HG02610 (cell line): ENCODE measurements around the gene XYLT1.

Experiments
- ATAC-seq: cut with Tn5 transposase; IDR thresholded peaks from one replicate; pipeline ENCODE4 v1.9.1; 2021; ENCODE audit warnings: mild to moderate bottlenecking, moderate library complexity; ENCODE audit not compliant: unreplicated experiment

The XYLT1 gene

DNA sequence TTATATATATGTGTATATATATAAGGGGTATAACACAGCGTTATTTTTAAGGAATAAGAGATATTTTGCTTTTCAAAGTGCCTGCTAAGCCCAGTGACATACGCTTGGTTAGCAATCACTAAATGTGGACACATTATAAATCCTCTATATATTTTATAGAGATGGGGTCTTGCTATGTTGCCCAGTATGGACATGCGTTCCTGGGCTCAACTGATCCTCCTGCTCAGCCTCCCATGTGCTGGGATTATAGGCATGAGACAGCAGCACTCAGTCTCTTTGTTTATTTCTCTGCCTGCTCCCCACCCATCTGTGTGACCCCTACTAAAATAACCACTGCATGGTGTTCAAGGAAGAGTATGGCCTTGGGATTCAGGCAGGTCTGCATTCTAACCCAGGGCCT, 63.4 kb downstream of the XYLT1 start:
- no peak for ATAC-seq

DNA sequence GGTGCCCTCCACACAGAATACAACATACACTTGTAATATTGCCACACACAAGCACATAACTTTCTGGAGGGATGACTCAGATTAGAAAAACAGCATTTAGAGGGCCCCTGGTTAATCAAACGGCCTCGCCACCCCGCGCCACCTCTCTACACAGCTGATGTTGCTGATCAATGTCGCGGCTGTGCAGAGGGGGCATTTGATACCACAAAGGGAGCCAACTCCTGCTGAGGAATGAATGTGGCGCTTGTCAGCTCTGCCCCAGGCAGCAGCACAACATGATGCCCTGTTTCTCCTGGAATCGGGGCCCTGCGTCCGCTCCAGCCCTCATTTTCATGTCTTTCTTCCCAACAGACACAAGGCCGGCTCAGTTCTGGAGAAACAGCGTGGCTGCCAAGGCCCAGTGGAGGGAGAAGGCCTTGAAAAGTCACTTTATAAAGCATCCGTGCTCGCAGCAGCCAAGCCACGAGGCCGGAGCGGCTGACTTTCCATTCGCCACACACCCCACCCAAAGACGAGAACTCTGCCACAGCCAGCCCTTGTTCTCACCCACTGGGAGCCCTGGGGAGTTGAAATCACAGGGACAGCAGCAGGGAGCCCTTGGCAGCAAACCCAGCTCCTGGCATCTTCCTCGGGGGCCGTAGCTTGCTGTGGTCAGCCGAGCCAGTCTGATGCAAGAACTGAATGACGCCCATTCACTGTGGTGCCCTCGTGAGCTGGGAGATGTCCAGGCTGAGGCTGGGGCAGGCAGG, 65.6 kb downstream of the XYLT1 start:
- ATAC-seq, result no peak

DNA sequence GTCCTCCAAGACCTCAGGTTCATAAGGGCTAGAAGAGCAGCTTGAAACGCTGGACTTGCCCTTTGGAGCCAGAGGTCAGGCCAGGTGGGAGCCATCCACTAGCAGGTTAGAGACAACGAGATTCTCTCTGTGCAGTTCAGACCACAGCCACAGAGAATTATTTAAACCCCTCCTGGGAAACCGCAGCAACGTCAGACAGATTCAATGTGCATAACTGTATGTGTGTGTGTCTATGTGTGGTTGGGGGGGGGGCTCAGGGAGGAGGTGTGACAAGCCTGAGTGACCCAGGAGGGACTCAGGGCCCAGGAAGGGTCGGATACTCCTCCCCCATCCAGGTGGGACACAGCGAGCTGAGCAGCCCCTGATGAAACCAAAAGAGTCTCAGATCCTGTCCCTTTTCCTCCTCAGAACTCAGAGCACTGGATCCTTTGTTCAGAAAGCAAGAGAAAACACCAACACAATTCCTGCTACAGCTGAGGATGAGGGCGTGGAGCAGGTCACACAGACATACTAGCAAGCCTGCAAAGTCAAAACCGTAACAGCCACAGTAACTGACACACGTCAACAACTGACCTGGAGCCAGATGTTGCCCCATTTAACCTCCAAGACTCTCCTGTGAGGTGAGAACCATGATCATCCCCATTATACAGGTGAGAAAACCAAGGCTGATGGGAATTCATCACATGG, 66.8 kb downstream of the XYLT1 start:
- no peak for ATAC-seq

DNA sequence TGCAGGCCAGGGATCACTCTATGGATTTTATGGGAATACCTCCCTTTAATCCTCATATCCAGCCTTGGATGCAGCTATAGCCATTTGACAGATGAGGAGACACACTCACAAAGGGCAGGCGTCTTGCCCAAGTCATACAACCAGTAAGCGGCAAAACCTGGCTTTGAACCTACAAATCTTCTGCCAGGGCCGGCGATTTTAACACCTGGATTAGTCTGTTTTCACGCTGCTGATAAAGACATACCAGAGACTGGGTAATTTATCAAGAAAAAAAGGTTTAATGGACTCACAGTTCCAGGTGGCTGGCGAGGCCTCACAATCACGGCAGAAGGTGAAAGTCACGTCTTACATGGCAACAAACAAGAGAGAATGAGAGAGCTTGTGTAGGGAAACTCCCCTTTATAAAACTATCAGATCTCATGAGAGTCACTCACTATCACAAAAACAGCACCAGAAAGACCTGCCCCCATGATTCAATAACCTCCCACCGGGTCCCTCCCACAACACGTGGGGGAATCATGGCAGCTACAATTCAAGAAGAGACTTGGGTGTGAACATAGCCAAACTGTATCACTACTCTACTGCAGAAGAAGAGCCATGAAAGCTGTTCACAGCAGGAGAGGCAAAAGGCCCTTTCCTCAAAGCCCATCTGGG, 67.5 kb downstream of the XYLT1 start:
- no peak for ATAC-seq

DNA sequence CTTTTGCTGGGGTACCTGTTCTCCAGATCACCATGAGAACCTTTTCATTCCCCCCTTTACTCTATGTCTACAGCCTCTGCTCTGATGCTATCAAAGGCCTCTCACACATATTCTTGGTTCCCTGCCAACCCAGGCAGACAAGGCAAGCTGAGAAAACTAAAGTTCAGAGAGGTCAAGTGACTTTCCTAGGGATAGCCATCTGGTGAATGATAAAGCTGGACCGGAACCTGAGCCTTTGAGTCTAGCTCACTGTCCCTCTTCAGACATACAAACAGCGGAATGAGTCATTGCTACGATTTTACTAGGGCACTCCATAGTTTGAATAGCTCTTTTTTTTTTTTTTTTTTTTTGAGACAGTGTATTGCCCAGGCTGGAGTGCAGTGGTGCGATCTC, 73.3 kb downstream of the XYLT1 start:
- ATAC-seq, result no peak

DNA sequence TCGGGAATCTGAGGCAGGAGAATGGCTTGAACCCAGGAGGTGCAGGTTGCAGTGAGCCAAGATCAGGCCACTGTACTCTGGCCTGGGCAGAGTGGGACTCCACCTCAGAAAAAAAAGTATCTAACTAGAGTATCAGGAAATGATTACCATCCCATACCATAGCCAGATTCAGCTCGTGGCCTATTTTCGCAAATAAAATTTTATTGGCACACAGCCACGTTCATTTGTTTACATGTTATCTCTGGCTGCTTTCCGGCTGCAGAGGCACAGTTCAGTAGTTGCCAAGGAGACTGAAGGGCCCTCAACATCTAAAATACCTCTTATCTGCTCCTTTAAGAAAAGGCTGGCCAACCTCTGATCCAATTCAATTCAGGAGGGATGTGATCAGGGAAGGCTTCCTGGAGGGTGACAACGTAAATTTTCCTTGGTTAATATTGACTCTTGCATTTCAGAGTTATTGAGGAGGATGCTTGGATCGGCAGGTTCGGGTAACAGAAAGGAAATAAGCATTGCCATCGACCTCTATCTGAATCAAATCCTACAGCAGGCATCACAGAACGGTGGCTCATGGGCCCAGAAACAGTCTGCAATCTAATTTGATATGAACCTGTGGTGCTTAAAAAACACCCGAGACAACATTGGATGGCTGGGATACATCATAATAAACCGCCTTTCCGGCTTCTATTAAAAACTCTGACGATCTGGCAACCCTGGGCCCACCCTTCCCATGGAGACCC, 73.8 kb downstream of the XYLT1 start:
- no peak for ATAC-seq

DNA sequence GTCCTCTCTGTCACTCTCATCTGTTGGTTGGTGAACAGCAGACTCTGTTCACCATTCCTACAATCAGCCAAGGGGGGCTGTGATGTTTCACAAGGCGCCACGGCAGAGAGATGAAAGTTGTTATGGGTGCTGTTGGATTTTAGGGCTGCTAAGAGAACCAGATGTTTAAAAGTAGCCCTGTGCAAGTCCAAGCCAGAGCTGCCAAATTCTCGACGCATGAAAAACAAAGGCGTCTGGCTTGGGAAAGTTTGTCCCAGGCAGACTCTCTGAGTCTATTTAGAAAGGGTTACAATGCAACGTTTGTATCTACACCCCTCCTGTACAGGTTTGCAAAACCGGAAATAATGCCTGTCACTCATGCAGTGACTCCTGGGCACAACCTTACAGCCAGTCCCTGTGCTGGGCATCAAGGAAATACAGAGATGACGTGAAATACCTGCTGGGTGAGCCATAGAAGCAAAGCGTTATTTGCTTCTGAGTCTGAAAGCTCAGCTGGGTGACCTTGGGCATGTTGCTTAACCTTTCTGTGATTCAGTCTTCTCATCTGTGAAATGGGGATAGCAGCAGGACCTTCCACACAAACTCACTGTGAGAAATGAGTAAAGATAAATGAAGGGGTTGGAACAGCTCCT, 74.8 kb downstream of the XYLT1 start:
- no peak for ATAC-seq

DNA sequence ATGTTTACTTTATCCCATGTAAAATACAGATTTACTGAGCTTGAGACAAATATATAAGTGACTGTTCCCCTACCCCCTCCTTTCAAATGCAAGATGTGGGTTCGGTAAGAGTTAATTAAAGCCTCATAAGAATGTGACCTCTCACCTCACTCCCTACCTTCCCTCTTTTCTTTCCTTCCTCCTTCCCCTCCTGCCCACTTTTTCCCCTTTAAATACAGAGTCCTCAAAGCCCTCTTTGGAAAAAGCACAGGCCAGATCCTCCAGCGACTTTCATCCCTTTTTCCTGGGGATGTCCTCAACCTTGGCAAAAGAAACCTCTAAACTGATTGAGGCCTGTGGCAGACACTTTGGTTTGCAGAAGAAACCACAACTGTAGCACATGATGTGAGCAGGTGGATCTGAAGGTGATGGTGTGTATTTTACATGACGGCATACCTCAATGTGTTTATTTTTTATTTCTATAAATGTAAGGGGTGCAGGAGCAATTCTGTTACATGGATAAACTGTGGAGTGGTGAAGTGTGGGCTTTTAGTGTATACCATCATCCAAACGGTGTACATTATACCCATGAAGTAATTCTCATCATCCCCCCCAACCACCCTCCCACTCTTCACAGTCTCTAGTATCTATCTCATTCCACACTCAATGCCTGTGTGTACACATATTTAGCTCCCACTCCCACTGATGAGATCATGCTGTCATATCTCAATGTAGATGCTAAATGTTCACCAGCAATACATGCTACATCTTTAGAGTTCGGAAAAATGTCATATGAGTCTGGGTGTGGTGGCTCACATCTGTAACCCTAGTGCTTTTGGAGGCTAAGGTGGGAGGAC, 77.7 kb downstream of the XYLT1 start:
- ATAC-seq, result no peak

DNA sequence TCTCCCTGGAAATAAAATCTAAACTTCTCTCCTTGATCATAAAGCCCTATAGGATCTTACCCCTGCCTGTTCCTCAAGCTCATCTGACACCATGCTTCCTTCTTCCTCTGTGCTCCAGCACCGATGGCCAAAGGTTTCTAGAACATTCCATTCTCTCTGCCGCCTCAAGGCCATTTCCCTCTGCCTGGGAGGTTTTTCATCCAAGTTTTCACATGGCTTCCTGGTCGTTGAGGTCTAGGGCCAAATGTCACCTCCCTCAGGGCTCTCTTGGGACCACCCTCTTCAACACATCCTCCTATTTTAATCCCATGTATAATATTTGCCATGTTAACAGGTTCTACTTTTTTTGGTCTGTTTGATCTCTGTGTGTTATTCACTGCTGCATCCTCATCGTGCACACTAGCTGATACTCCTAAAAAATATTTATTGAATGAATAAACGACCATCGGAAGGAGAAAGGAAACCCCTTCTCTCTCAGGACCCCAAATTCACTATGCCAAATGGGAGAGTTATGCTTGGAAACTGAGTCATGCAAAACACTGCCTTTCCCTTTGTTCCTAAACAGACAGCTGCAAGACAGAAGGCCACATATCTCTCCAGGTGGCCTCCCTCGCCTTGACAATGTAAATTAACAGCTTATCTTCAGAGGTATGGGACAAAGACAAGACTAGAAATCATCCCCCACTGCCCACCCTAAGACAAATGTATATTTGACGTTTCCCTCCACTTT, 78.5 kb downstream of the XYLT1 start:
- ATAC-seq, result no peak

DNA sequence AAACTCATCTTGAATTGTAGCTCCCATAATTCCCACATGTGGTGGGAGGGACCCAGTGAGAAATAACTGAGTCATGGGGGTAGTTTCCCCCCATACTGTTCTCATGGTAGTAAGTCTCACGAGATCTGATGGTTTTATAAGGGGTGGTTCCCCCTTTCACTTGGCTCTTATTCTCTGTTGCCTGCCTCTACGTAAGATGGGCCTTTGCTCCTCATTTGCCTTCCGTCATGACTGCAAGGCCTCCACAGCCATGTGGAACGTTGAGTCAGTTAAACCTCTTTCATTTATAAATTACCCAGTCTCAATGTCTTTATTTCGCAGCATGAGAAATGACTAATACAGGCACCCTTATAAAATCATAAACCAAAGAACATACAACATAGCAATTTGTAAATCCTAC, 79.0 kb downstream of the XYLT1 start:
- no peak for ATAC-seq

DNA sequence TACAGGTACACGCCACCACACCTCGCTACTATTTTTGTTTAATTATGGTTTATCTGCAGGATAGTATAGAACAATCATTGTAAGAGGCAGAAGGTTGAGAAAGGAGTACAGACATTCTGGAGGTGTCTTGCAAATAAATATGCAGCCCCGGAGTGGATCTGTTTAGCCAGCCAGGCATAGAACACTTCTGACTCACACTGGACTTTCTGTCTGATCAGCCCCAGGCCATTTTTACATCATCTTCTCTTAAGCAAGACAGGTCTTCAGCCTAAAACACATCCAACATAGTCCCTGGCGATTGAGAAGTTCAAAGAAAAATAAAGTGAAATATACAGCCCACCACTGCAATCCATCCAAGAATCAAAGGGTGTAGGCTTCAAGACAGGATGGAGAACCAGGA, 81.4 kb downstream of the XYLT1 start:
- ATAC-seq, result no peak

DNA sequence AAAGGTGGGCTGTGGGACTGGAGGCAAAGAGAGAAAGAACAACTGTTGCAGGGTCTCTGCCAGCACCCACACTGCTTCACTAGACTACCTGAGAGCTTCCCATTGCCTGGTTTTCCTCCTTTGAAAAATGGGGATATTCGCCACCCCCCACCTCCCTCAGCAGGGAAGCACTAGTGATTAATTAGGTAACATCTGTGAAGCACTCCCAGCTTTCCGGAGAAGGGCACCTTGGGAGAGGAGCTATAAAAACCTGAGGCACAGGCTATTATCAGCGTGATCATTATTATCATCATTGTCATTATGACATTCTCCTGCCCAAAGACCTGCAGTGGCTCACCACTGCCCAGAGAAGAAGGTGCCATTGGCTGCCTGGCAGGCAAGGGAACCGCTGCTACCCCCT, 83.5 kb downstream of the XYLT1 start:
- no peak for ATAC-seq

DNA sequence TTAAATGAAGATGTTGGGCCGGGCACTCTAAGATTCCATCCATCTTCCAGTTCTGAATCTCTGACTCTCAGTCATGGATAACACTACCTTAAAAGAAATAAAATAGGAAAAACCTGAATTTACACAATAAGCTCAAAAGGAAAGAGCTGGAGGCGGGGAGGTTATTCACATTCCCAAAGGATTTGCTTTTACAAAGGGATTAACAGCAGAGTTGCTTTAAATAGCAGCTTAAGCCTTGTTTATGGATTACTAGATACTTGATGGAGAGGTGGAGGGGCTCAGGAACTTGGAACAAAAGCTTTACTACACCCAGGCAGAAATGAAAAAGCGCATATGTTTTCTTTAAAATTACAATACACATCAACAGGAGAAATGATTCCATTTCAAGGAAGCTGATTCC, 84.5 kb downstream of the XYLT1 start:
- no peak for ATAC-seq

DNA sequence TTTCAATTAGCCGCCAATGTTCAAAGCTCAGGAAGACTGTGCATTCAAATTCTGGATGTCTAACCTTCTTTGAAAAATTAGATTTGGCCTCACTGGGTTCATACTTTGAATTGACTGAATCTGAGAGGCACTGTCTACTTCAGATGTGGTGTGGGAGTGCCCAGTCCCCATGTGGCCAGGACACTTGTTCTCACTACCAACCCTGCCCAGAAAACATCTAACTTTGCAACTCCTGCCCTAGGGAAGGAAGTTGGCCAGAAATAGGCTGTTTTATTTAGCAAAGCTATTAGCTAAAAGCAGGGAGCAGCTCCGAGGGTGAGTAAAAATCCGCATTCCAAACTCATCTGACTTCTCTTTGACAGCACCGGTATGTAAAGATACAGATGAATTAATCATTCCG, 86.3 kb downstream of the XYLT1 start:
- no peak for ATAC-seq

DNA sequence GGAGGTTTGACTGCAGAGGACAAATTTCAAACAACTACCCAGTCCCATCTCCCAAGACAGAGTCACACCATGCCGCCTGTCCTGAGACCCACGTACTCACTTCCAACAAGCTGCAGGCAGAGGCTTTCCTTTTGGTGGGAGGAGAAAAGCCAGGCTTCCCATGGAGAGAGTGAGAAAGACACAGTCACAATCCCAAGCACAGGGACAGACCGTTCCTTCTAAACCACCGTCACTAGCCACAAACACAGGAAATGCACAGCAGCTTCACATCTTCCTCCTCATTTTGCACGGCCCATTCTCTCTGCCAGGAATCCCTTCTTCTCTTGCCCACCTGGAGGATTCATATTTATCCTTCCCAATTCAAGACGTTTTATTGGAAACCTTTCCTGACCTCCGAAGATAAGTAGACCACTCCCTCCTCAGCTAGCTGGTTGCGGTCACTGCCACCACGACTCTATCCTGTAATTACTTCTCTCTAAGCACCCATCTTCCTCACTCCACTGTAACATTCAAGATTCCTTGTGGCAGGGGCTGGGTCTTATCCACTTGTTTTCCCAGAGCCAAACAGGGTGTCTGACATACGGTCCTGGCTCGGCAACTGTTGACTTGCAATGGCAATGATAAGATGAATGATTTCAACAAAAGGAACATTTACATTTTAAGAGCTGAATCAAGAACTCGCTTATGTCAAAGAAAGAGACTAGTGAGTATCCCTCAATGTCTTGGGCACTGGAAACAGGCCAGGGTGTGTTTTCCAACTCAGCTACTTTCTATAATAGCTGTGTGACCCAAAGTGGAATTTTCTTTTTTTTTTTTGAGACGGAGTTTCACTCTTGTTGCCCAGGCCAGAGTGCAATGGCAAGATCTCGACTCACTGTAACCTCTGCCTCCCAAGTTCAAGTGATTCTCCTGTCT, 87.6 kb downstream of the XYLT1 start:
- ATAC-seq, result no peak

DNA sequence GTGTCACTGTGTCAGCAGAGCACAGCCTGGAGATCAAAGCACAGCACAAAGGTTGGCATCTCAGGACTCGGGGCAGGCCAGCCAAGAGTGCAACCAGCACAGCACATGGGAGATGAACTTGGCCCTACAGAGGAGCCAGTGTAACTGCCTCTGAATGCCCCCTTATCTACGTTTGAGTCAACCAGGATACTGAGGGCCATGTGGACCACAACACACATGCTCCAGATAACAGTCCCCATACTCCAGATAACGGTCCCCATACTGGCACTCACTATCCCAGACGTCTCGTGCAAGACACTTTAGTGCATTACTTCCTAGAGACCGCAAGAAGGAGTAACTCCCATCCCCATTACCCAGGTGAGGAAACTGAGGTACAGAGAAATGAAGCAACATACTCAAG, 88.2 kb downstream of the XYLT1 start:
- ATAC-seq, result no peak

DNA sequence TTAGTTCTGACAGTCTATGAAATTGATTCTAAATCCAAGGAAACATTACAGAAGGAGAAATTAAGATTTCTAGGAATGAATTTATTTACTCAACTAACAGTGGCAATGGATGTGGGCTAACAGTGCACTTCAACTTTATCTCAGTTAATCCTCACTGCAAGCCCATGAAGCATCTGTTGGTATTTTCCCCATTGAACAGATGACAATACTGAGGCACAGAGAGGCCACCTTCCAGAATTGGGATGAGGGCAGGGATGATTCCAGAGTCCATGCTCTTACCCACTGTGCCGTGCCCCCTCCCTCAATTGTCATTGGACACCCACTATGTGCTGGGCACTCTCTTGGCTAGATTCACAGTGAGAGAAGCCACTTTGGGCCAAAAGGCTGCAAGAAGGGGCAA, 89.0 kb downstream of the XYLT1 start:
- ATAC-seq, result no peak

DNA sequence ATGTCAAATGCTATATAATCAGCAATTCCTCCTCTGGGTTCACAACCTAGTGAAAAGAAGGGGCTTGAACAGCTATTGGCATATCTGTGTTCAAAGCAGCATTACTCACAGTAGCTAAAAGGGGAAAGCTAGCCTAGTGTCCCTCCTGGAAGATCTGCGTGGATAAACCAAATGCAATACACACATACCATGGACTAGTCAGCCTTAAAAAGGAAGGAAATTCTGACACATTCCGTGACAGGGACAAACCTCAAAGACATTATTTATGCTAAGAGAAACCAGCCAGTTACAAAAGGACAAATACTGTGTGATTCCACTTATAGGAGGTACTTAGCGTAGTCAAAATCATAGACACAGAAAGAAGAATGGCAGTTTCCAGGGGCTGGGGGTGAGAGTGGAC, 90.1 kb downstream of the XYLT1 start:
- no peak for ATAC-seq
